Osteocyte (in vitro differentiated cells): ENCODE measurements around the gene PEX5L. TPM values are rescaled to one million over a fixed set of nuclear protein-coding genes. Genes with fewer than 3 reads are reported as not detected.

ENCODE experiments used
- DNase-seq: peaks from one replicate; pipeline ENCODE4 v3.0.0; 2021; ENCODE audit warnings: mixed read lengths; ENCODE audit not compliant: unreplicated experiment; ENCODE audit errors: extremely low spot score
- H3K27ac Mint-ChIP-seq: one replicate; pipeline ENCODE4 v1.8.0; 2021; ENCODE audit warnings: mild to moderate bottlenecking, mixed read lengths; ENCODE audit not compliant: unreplicated experiment
- H3K27me3 Mint-ChIP-seq: one replicate; pipeline ENCODE4 v1.8.0; 2021; ENCODE audit warnings: mixed read lengths; ENCODE audit not compliant: unreplicated experiment
- H3K36me3 Mint-ChIP-seq: one replicate; pipeline ENCODE4 v1.8.0; 2021; ENCODE audit warnings: mixed read lengths; ENCODE audit not compliant: unreplicated experiment
- H3K4me1 Mint-ChIP-seq: one replicate; pipeline ENCODE4 v1.8.0; 2021; ENCODE audit warnings: mixed read lengths; ENCODE audit not compliant: unreplicated experiment
- H3K4me3 Mint-ChIP-seq: one replicate; pipeline ENCODE4 v1.8.0; 2021; ENCODE audit warnings: mild to moderate bottlenecking, moderate library complexity, mixed read lengths; ENCODE audit not compliant: unreplicated experiment
- H3K9me3 Mint-ChIP-seq: one replicate; pipeline ENCODE4 v1.8.0; 2021; ENCODE audit warnings: mixed read lengths; ENCODE audit not compliant: unreplicated experiment
- CTCF ChIP-seq: fragments of 200-600 bp; sonication (generic); IDR thresholded peaks from 2 replicates; pipeline ENCODE4 v1.5.0; 2021; ENCODE audit warnings: antibody characterized with exemption, mild to moderate bottlenecking, moderate library complexity
- total RNA-seq: library from RNA; stranded (reverse); gene quantifications from 2 replicates; pipeline ENCODE4 v1.2.1, GENCODE V29; 2021

Gene PEX5L
- total RNA-seq, 1 donor from 2014 or later = not detected

- Mint-ChIP-seq H3K9me3 (no peaks in the 10 kb centered on the region), H3K36me3 (peaks cover 35% of the 10 kb centered on the region), H3K4me1 (peaks cover 6% of the 10 kb centered on the region), H3K27ac (no peak overlapping the region), H3K27me3 (no peaks in the 10 kb centered on the region), H3K4me3 (no peak overlapping the region)
- DNase-seq = no peak
- no peak for TF ChIP-seq CTCF
These were observed 291.7 kb downstream of the PEX5L start for GRCh38 chr3:179745079-179745478.
